Tibial artery (tissue), 4 donors: ENCODE results near the gene S100A8.
"Not testable (repeated sequence)": the region's sequence is repeated elsewhere in the genome, so short reads cannot be mapped to it uniquely, and the experiment has no call there.

Source experiments
- DNase-seq, 2 donors: peaks; one replicate each; pipeline ENCODE4 v3.0.0-alpha.2; 2019
- H3K27ac ChIP-seq, 2 donors: fragments of 200-600 bp; sonication (generic) in 1 of 2; 1 replicate in 1 of 2; 2 replicates in 1 of 2; pipeline ENCODE4 v1.5.1; 2018 to 2019; ENCODE audit warnings: mild to moderate bottlenecking in 1 of 2
- H3K27me3 ChIP-seq, 2 donors: fragments of 200-600 bp; sonication (generic) in 1 of 2; one replicate each; pipeline versions ENCODE4 v1.5.1 to v1.6.0; 2016 to 2019
- H3K36me3 ChIP-seq, 3 donors: fragments of 200-600 bp; sonication (generic) in 2 of 3; one replicate each; pipeline ENCODE4 v1.5.1; 2016 to 2019; ENCODE audit warnings: mild to moderate bottlenecking in 2 of 3
- H3K4me1 ChIP-seq, 4 donors: fragments of 200-600 bp; sonication (generic) in 2 of 4; 1 replicate in 3 of 4; 2 replicates in 1 of 4; pipeline ENCODE4 v1.5.1; 2016 to 2019
- H3K4me3 ChIP-seq, 2 donors: fragments of 200-600 bp; sonication (generic) in 1 of 2; 1 replicate in 1 of 2; 2 replicates in 1 of 2; pipeline ENCODE4 v1.5.1; 2018 to 2019; ENCODE audit warnings: mild to moderate bottlenecking in 2 of 2
- H3K9me3 ChIP-seq, 3 donors: fragments of 200-600 bp; sonication (generic) in 1 of 3; one replicate each; pipeline ENCODE4 v1.5.1; 2016 to 2019
- intact Hi-C: fragments of 100-400 bp; cut with DNase I; formaldehyde crosslinking; loops from one replicate; pipeline ENCODE4 v1.15.0; 2023; ENCODE audit warnings: low total_unique reads
- TF ChIP-seq, protein P1 (sequence below), 2 experiments: fragments of 200-600 bp in 1 of 2; fragments of 450-650 bp in 1 of 2; IDR thresholded peaks; one replicate each; pipeline ENCODE4 v1.5.1; 2017 to 2019; ENCODE audit warnings: antibody characterized with exemption in 2 of 2, mild to moderate bottlenecking in 1 of 2, moderate library complexity in 1 of 2

The S100A8 gene

DNA sequence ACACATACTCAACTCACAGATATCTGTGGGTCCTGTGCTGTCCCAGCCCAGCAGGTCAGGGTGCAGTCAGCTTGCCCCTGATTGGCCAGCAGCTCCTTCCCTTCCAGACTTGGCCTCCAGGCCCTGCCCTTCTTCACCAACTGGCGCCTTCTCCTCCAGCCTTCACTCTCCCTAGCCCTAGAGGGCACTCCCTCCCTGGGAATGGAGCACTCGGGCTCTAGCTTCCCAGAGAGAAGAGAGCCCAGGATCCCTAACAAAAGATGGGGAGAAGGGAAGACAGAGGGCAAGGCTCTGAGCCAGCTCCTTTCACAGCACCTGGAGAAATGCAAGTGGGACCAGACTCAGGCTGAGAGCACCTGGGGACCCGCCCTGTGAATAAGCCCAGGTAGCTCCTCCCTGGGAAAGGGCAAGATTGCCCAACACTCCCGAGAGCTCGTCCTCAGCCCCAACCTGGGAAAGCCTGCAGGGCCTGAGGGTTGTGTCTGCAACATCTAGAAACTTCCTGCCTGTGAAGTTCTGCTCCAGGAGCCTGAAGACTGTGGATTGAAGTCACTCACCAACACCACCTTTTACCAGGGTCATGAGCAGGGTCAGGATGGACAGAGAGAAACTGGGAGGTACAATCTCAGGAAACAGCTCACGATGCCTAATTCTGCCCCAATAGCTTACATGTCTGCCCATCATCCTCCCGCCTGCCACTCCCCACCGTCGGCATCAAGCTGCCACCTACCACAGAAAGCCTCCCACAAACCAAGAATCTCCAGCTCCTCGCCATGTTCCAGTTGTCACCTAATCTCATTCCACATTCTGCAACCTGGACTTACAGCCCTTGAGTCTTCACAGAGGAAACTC is 42.1 kb downstream of the S100A8 start, which contains the start of gene PGLYRP4:
Gene PGLYRP4 (minus strand): TSS at position 331 of the 852 bp plus-strand sequence. CDS start 909 bp downstream, outside the sequence.
- H3K27me3 ChIP-seq, result peaks cover 0 to 59% of the 10 kb centered on the region in 2 donors
- H3K9me3 ChIP-seq, result no peaks in the 10 kb centered on the region
- H3K4me1 ChIP-seq, result no peaks in the 10 kb centered on the region
- no peak within 1 kb of the TSS for H3K27ac ChIP-seq
- no peak within 1 kb of the TSS for H3K4me3 ChIP-seq
- intact Hi-C loops, result no loop called here
- no peaks in the 10 kb centered on the region for H3K36me3 ChIP-seq
- TF ChIP-seq, protein P1, sequence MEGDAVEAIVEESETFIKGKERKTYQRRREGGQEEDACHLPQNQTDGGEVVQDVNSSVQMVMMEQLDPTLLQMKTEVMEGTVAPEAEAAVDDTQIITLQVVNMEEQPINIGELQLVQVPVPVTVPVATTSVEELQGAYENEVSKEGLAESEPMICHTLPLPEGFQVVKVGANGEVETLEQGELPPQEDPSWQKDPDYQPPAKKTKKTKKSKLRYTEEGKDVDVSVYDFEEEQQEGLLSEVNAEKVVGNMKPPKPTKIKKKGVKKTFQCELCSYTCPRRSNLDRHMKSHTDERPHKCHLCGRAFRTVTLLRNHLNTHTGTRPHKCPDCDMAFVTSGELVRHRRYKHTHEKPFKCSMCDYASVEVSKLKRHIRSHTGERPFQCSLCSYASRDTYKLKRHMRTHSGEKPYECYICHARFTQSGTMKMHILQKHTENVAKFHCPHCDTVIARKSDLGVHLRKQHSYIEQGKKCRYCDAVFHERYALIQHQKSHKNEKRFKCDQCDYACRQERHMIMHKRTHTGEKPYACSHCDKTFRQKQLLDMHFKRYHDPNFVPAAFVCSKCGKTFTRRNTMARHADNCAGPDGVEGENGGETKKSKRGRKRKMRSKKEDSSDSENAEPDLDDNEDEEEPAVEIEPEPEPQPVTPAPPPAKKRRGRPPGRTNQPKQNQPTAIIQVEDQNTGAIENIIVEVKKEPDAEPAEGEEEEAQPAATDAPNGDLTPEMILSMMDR (IDR thresholded peaks at IDR 0.05), result no peak
- DNase-seq, result no peak

GRCh38 chr1:153347856-153348255 is 43.0 kb downstream of the S100A8 start:
- Histone ChIP-seq H3K4me3 (no peak overlapping the region), H3K27me3 (peaks cover 0 to 59% of the 10 kb centered on the region in 2 donors), H3K36me3 (no peaks in the 10 kb centered on the region), H3K27ac (no peak overlapping the region), H3K4me1 (no peaks in the 10 kb centered on the region), H3K9me3 (no peaks in the 10 kb centered on the region)
- intact Hi-C loops, result no loop called here
- DNase-seq, result no peak
- TF ChIP-seq, protein P1 (IDR thresholded peaks at IDR 0.05), result no peak

- H3K9me3 ChIP-seq, DNase-seq, intact Hi-C loops, H3K36me3 ChIP-seq, H3K27ac ChIP-seq, H3K4me3 ChIP-seq, H3K4me1 ChIP-seq: not testable (repeated sequence)
- peaks cover 0 to 61% of the 10 kb centered on the region in 2 donors for H3K27me3 ChIP-seq
These were observed 43.8 kb downstream of the S100A8 start for GRCh38 chr1:153347049-153347448.

- H3K4me1 ChIP-seq, result no peaks in the 10 kb centered on the region
- H3K4me3 ChIP-seq, result no peak overlapping the region
- no peak for DNase-seq
- no peaks in the 10 kb centered on the region for H3K9me3 ChIP-seq
- H3K36me3 ChIP-seq, result no peaks in the 10 kb centered on the region
- H3K27ac ChIP-seq, result no peak overlapping the region
- TF ChIP-seq, protein P1 (IDR thresholded peaks at IDR 0.05), result no peak
- peaks cover 0 to 60% of the 10 kb centered on the region in 2 donors for H3K27me3 ChIP-seq
- intact Hi-C loops, result no loop called here
These were observed 44.7 kb downstream of the S100A8 start for GRCh38 chr1:153346077-153346723.

DNA sequence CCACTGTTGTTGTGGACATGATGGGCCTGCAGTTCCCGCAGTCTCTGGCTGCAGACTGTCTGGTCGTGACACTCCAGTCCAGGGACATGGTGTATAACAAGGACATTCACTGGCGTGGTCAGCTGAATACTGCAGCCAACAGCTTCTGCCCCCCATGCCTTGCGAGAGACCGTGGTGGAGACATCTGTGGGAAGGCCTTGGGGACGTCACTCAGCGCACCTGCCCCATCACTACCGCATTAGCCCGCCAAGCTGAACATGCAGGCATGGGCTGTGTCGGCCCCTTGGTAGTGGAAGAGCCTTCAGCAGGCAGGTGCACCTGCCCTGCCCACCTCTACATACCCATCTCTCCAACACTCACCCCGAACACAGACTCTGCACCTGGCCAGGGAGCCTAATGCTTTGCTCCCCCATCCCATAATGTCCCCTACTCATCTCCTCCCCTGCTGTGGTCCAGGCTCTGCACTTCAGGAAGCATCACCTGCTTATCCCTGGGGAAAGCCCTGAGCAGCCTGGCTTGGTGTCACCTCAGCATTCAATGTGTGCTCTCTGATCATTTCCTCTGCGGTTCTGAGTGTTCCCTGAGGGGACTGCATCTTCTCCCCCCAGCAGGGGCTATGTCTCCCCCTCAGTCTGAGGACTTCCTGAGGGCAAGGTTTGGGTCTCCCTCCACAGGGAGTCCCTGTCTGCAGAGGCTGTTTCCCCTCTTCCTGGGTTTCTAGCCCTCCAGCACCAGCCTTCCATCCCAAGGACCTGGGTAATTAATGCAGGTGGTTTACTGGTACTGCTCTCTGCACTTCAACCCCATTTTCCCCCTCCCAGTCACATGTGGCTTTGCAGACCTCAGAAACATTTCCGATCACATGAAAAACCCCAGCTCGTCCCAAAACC is 45.4 kb downstream of the S100A8 start:
- TF ChIP-seq, protein P1 (IDR thresholded peaks at IDR 0.05), result no peak
- H3K4me1 ChIP-seq, result no peaks in the 10 kb centered on the region
- no peaks in the 10 kb centered on the region for H3K9me3 ChIP-seq
- H3K27me3 ChIP-seq, result peaks cover 0 to 58% of the 10 kb centered on the region in 2 donors
- no peak for DNase-seq
- H3K27ac ChIP-seq, result no peak overlapping the region
- no peak overlapping the region for H3K4me3 ChIP-seq
- no peaks in the 10 kb centered on the region for H3K36me3 ChIP-seq
- intact Hi-C loops, result no loop called here
